ENCODE results near the gene ZBTB20.

Gene ZBTB20

DNA sequence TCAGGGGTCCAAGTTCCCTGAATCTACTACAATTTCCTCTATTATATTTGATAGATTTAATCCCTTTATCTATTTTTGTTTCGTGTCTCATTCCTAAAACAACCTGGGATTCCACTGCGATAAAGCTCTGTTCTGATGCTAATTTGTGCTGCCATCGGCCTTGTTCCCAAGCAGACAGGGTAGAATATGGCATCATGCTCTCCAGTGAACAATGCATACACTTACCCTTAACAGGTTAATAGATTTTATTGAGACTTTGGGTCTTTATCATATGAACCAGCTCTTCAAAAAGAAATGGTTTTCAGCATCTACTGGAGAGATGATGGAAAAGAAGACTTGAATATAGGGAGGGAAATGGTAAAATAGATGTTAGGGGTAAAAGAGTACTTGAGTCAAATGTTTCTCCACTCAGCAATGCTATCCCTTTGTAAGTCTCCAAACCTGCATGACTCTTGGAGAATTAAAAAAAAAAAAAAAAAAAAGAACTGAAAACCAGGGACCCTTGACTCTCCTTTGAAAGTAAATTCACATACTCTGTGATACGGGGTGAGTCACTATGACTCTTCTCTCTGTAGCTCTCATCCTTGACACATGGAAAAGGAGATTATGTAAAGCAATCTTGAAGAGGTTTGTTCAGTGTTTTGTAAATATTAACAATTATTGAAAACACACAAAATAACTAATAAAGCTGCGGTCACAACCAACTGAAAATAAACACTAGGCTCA is 268.8 kb downstream of the ZBTB20 start:
- in situ Hi-C loops (cut with HindIII; ENCODE audit: low sequenced_read_pairs), result no loop called here

DNA sequence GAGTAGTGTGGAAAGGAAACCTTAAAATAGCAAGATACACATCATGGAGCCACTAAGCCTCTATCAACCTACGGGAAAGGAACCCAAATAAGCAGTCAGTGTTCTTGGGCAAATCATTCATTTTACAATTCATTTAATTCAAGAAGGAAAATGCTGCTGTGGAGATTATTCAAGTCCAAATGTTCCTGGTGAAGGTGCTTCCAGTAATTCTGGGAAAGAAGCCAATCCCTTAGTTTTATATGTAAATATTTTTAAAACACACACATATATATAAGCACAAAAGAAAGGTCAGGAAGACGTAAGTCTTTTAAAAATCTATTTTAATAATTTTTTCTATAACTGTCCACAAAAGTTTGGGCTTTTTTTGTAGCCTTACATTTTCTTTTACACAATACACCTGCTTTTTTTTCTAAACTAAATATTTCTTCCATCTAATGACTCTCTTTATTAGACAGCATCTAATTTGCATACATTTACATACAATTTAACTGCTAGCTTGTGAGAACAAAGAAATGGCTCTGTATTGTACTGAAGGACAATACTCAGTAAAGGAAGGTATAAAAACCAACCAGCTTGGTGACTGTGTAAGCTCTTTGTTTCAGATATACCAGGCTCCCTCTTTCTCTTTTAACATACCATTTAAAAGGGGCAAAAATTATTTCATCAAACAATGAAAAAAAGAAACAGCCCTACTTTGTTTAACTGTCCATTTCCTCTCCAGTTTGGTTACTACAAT is 269.5 kb downstream of the ZBTB20 start:
- in situ Hi-C loops (cut with HindIII; ENCODE audit: low sequenced_read_pairs), result no loop called here

- in situ Hi-C loops (cut with HindIII; ENCODE audit: low sequenced_read_pairs), result no loop called here
These were observed 272.5 kb downstream of the ZBTB20 start for GRCh38 chr3:114874522-114874971.

- in situ Hi-C loops (cut with HindIII; ENCODE audit: low sequenced_read_pairs), result no loop called here
These were observed 273.5 kb downstream of the ZBTB20 start for GRCh38 chr3:114873591-114873990.

DNA sequence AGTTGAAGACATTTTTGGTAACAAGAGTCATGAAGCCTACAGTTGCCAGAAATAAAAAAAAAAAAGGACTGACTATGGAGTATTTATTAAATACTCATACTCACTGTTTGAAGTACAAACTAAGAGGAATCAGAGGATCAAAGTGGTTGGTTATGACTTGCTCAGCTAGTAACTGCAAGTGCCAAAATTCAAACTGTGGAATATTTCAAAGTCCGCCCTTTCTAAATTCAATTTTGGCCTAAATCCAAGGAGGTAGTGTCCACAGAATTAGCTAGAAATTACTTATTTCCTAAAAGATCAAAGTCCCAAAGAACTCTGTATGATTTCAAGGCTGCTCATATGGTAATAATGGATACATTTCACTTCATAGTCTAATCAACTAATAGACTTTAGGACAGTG is 274.5 kb downstream of the ZBTB20 start:
- in situ Hi-C loops (cut with HindIII; ENCODE audit: low sequenced_read_pairs), result no loop called here

DNA sequence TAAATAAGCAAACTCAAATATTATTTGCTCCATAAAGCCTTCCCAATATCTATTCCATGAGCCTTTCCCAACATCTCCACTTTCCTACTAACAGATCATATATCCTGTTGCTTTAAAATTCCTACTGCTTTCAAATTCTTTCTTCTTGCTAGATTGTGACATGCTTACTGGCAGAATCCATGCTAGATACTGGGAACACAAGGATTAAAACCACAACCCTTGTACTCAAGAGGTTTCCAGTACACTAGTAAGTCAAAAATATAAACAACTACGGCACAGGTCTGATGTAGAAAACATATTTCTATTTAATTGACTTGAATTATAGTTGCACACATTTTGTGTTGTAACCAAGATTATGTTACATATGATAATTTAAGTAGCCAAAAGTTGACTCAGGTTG is 275.0 kb downstream of the ZBTB20 start:
- in situ Hi-C loops (cut with HindIII; ENCODE audit: low sequenced_read_pairs), result no loop called here

- in situ Hi-C loops (cut with HindIII; ENCODE audit: low sequenced_read_pairs), result no loop called here
These were observed 279.1 kb downstream of the ZBTB20 start for GRCh38 chr3:114867835-114868503.

DNA sequence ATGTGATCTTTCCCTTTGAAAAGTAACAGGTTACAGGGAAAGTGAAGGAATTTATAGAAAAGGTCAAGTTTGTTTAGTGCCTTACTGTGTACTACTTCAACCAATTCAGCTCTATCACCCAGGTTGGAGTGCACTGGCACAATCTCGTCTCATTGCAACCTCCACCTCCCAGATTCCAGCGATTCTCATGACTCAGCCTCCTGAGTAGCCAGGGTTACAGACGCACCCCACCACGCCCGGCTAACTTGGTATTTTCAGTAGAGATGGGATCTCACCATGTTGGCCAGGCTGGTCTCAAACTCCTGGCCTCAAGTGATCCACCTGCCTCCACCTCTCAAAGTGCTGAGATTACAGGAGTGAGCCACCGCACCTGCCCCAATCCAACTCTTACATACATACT is 279.7 kb downstream of the ZBTB20 start:
- in situ Hi-C loops (cut with HindIII; ENCODE audit: low sequenced_read_pairs), result no loop called here

DNA sequence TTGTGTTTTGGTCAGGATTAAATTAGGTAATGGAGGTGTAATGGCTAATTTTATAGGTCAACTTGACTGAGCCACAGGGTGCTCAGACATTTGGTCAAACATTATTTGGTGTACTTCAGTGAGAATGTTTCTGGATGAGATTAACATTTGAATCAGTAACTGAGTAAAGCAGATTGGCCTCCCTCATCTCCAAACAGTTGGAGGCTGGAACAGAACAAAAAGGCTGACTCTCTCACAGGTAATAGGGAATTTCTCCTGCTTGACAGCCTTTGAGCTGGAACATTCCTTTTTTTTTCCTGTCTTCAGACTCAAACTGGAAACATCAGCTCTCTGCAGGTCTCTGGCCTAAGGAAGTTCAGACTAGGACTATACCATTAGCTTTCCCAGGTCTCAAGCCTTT is 280.7 kb downstream of the ZBTB20 start:
- in situ Hi-C loops (cut with HindIII; ENCODE audit: low sequenced_read_pairs), result no loop called here

DNA sequence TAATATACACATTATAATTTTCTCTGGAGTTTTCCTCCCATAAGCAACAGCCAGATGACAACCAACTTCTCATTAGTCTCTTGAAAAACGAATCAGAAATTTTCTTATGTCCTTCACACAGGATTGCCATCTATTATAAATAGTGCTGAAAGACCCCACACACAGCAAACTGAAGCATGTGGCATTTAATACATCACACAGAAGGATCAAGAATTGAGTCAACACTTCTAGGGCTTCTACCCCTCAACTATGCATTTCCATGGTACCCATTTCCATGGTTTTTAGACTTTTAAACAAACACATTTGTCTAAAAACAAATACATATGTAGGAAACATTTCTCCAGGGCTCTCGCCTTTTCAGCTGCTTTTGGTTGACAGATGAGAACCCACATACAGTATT is 282.1 kb downstream of the ZBTB20 start:
- in situ Hi-C loops (cut with HindIII; ENCODE audit: low sequenced_read_pairs), result no loop called here

DNA sequence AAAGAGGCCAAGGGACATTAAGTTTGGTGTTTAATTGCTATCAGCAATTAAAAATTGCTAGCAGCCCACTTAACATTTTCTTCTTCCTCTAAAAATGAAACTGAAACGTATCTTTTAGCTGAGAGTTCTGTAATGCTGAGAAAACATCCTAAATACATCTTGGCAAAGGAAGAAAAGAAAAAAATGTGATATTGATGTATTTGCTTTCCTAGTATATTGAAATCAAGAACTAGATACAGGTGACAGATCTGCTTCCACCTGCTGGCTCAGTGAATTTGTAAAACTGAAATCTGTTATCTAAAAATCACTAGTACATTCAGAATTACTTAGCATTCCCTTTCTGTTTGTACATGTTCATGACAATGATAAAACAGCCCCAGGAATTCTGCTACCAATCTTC is 283.2 kb downstream of the ZBTB20 start:
- in situ Hi-C loops (cut with HindIII; ENCODE audit: low sequenced_read_pairs), result no loop called here

DNA sequence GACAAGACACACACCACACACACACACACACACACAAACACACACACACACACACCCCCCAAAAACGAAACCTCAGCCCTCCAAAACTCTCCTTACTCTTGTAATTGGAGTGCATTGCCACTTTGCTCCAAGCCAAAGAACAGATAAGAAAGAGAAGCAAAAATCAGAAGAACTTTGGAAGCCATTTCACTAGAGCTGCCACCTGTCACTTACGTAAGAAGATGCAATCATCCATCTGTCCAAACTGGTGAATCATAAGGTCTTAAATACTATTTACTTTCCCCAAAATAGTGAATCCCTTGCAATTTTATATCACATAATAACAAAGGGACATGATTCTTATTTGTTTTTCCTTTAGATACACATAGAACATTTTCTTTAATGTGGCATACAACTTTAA is 285.4 kb downstream of the ZBTB20 start:
- in situ Hi-C loops (cut with HindIII; ENCODE audit: low sequenced_read_pairs), result no loop called here

DNA sequence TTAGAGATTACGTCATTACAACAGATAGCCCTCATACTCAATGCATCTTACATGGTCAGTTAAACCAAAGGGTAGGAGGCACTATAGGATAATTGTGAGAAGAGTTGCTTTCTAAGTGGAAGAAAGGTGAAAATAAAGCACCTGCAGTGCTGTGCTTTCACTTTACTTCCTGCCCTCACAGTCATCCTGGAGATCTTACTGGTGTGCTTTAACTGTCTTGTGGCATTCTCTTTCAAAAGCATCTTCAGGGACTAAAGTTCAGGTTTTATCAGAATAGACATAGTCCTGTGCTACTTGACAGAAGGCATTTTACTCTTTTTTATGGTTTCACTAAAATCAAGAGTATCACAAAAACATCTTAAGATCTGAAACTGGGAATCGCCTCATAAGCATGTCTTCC is 286.6 kb downstream of the ZBTB20 start:
- in situ Hi-C loops (cut with HindIII; ENCODE audit: low sequenced_read_pairs), result no loop called here

GRCh38 chr3:114858329-114858728 is 288.8 kb downstream of the ZBTB20 start:
- in situ Hi-C loops (cut with HindIII; ENCODE audit: low sequenced_read_pairs), result no loop called here

DNA sequence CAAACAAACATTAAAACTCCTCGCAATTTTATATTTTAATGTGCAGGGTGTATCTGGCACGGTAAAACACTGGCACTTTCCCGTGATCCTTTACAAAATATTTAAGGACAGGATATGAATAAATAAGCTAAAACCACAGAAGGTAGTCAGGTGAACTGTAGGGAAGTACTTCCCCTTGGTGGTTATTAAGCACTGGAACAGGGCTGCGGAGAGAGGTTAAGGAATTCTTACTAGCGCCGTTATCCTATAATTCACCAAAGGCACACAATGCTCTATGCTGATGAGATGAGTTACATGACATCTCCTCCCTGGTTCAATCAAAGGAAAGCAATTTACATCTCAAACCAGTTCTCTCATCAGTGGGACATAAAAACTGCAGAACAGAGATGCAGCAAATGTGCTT is 289.8 kb downstream of the ZBTB20 start:
- in situ Hi-C loops (cut with HindIII; ENCODE audit: low sequenced_read_pairs), result no loop called here

DNA sequence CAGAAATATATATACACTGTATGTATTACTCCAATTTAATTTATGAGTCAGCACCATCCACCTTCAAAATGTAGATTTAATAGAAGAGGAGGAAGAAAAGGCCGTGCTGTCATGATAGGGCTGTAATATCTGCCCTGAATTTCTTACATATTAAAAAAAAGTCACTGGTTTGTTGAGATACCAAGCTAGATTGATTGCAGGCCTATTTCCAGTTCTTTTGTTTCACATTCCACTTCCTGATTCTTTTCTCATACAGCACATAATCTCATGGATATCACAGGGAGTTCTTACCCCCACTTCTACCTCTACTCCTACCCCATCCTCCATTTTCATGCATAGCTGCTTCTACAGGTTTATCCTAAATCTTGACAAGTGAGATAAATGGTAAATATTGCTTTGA is 290.3 kb downstream of the ZBTB20 start:
- in situ Hi-C loops (cut with HindIII; ENCODE audit: low sequenced_read_pairs), result no loop called here

DNA sequence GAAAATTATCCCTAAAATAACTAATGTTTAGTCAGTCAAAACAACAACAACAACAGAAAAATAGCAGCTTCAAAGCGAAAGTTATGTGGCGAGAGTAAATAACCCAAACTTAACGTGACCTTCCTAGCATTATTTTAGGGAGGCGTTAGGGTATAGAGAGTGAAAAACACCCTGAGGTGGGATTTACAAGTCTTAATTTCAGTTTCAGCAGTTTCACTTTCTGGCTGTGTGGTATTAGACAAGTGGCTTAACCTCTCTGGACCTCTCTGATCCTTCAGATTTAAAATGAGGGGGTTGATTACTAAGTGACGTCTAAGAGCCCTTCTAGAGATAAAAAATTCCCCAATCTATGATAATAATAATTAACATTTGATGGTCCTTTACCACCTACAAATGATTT is 291.2 kb downstream of the ZBTB20 start:
- in situ Hi-C loops (cut with HindIII; ENCODE audit: low sequenced_read_pairs), result no loop called here

DNA sequence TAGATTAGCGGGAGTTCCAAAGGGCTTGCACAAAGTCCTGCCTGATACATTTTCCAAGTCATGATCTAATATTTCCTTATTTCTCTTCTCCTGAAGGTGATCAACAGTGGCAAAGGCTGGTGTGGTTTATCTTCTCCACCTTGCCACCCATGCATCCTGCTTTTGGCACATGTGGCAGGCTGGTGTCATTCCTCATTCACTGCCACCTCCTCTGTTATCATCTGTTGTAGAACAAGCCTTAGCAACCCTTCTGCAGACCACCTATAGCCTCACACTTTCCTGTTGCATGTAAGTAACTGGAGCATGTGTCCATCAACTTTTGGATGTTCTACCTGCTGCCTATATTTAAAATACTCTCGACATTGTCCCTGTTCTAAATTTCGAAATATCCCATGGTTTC is 294.1 kb downstream of the ZBTB20 start:
- in situ Hi-C loops (cut with HindIII; ENCODE audit: low sequenced_read_pairs), result no loop called here

DNA sequence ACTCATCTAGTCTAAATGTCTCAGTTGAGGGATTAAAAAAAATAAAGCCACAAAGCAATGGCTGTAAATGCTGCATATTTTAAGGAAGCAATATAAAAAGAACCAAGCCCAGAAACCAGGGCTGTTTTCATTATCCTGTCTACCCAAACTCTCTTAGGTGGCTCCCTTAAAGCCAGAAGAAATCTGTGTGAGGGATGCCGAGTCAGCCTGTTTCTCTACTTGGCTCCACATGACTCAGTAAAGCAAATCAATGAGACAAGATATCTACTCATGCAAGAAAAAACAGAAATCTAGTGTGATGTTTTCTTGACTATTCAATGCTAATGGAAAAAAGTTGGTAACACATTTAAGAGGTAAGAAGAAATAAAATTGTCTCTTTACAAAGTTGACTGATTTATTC is 296.2 kb downstream of the ZBTB20 start:
- in situ Hi-C loops (cut with HindIII; ENCODE audit: low sequenced_read_pairs), result no loop called here

DNA sequence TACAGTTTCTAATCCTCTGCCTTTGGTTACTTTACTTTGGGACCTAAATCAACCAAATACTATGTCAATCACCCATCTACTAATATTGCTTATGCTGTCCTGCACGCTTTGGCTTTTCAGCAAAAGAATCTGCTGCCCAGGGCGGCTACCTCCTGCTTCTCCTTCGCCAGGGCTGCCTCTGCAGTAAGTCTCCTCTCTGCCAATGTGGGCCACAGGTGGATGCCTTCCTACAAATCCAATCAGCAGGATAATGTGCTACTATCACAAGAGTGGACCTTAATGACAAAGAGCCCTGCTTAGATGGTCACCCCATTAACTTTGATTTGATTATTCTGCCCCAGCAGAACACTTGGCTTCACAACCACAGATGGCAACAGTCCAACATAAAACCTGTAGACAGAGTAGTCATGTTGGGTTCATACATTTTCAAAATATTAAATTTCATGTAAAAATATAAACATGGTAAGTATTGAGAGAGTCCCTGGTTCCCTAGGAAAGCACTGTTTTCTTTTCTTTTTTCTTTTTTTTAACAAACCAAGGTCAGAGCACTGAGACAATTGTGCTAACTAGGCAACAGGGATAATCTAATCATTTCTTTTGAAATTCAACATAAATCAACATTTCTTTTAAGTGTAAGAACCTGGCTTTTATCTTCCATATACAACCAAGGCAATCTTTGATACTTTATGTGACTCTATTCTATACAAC is 298.3 kb downstream of the ZBTB20 start:
- in situ Hi-C loops (cut with HindIII; ENCODE audit: low sequenced_read_pairs), result no loop called here

- in situ Hi-C loops (cut with HindIII; ENCODE audit: low sequenced_read_pairs), result no loop called here
These were observed 299.0 kb downstream of the ZBTB20 start for GRCh38 chr3:114848082-114848481.

All from DLD1 (cell line).